Peyer's patch (tissue), 4 donors: ENCODE results near the gene SLC44A3.

Source experiments
- POLR2A ChIP-seq, 2 donors: fragments of 450-650 bp; IDR thresholded peaks; one replicate each; pipeline ENCODE4 v1.5.1; 2017; ENCODE audit warnings: antibody characterized with exemption in 2 of 2, mild to moderate bottlenecking in 2 of 2, moderate library complexity in 2 of 2
- TF ChIP-seq, protein P1 (sequence below), 6 experiments: fragments of 450-650 bp in 4 of 6; fragments of 200-600 bp in 2 of 6; sonication (generic) in 1 of 6; IDR thresholded peaks; one replicate each; pipeline ENCODE4 v1.5.1; 2017 to 2019; ENCODE audit warnings: antibody characterized with exemption in 6 of 6, mild to moderate bottlenecking in 3 of 6, moderate library complexity in 1 of 6

DNA sequence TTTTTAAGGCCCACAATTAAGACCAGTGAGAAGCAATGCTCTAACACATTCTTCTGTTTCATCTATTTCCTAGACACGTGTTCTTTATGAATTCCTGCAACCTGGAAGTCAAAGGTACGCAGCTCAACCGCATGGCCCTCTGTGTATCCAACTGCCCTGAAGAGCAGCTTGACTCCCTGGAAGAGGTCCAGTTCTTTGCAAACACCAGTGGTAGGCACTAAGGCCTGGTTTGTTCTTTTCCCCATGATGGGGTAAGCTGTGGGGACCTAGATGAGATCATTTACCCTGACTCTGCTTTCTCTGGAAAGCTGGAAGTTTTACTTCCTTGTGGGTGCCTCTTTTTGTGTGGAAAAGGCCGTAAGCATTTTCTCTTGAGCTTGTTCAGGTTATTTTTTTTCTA, 7.3 kb downstream of the SLC44A3 start:
- TF ChIP-seq, protein P1, sequence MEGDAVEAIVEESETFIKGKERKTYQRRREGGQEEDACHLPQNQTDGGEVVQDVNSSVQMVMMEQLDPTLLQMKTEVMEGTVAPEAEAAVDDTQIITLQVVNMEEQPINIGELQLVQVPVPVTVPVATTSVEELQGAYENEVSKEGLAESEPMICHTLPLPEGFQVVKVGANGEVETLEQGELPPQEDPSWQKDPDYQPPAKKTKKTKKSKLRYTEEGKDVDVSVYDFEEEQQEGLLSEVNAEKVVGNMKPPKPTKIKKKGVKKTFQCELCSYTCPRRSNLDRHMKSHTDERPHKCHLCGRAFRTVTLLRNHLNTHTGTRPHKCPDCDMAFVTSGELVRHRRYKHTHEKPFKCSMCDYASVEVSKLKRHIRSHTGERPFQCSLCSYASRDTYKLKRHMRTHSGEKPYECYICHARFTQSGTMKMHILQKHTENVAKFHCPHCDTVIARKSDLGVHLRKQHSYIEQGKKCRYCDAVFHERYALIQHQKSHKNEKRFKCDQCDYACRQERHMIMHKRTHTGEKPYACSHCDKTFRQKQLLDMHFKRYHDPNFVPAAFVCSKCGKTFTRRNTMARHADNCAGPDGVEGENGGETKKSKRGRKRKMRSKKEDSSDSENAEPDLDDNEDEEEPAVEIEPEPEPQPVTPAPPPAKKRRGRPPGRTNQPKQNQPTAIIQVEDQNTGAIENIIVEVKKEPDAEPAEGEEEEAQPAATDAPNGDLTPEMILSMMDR (IDR thresholded peaks at IDR 0.05), result no peak
- no peak for TF ChIP-seq POLR2A (IDR thresholded peaks at IDR 0.05)
